HG02938 (cell line): ENCODE measurements around the gene CHTF18.
"Not testable (repeated sequence)": the region's sequence is repeated elsewhere in the genome, so short reads cannot be mapped to it uniquely, and the experiment has no call there.

Experiments
- ATAC-seq: cut with Tn5 transposase; IDR thresholded peaks from one replicate; pipeline ENCODE4 v1.9.1; 2021; ENCODE audit warnings: mild to moderate bottlenecking, moderate library complexity; ENCODE audit not compliant: unreplicated experiment

CHTF18 gene

GRCh38 chr16:802914-803753 lies 14.7 kb downstream of the CHTF18 start:
- ATAC-seq, result no peak

GRCh38 chr16:803754-804080 lies 15.3 kb downstream of the CHTF18 start:
- no peak for ATAC-seq

GRCh38 chr16:804193-805048 lies 16.0 kb downstream of the CHTF18 start:
- ATAC-seq, result no peak

GRCh38 chr16:805474-805873 lies 17.1 kb downstream of the CHTF18 start:
- ATAC-seq, result no peak

- peak; percentile 67 for ATAC-seq
These were observed 19.1 kb downstream of the CHTF18 start for GRCh38 chr16:807347-808084.

- ATAC-seq, result no peak
These were observed 19.6 kb downstream of the CHTF18 start for GRCh38 chr16:808085-808386.

GRCh38 chr16:813204-813915 lies 24.9 kb downstream of the CHTF18 start:
- ATAC-seq, result no peak

- ATAC-seq, result no peak
These were observed 25.5 kb downstream of the CHTF18 start for GRCh38 chr16:813916-814412.

GRCh38 chr16:814974-815373 lies 26.6 kb downstream of the CHTF18 start:
- no peak for ATAC-seq

- ATAC-seq, result no peak
These were observed 27.4 kb downstream of the CHTF18 start for GRCh38 chr16:815861-816260.

GRCh38 chr16:817001-817906 lies 28.8 kb downstream of the CHTF18 start:
- no peak for ATAC-seq

GRCh38 chr16:818132-818531 lies 29.7 kb downstream of the CHTF18 start:
- no peak for ATAC-seq

GRCh38 chr16:818592-818991 lies 30.2 kb downstream of the CHTF18 start:
- ATAC-seq, result no peak

- ATAC-seq, result no peak
These were observed 31.1 kb downstream of the CHTF18 start for GRCh38 chr16:819336-820043.

- not testable (repeated sequence) for ATAC-seq
These were observed 31.6 kb downstream of the CHTF18 start for GRCh38 chr16:820044-820408.

GRCh38 chr16:820748-821147 lies 32.3 kb downstream of the CHTF18 start:
- no peak for ATAC-seq

GRCh38 chr16:821751-822150 lies 33.3 kb downstream of the CHTF18 start:
- no peak for ATAC-seq

- ATAC-seq, result no peak
These were observed 33.9 kb downstream of the CHTF18 start for GRCh38 chr16:822174-822908.

GRCh38 chr16:822909-823297 lies 34.5 kb downstream of the CHTF18 start:
- ATAC-seq, result no peak
